DND-41 (cell line): ENCODE measurements around the gene NPEPL1.

Source experiments
- ATAC-seq: fragments of 200-7000 bp; cut with Tn5 transposase; 3 replicates; pipeline ENCODE4 v1.9.1; 2021; ENCODE audit warnings: low read depth; ENCODE audit not compliant: insufficient read depth
- DNase-seq: peaks from one replicate; pipeline ENCODE4 v3.0.0-alpha.2; 2020
- H2AFZ ChIP-seq: 2 replicates; pipeline ENCODE4 v1.6.0; 2012; ENCODE audit warnings: low read depth, low read length
- H3K27ac ChIP-seq: 2 replicates; pipeline ENCODE4 v1.5.1; 2012; ENCODE audit warnings: low read length, inconsistent platforms
- H3K27me3 ChIP-seq: fragments of 200-600 bp; sonication (generic); 2 replicates; pipeline ENCODE4 v1.6.0; 2012; ENCODE audit warnings: low read length, mild to moderate bottlenecking, inconsistent platforms; ENCODE audit not compliant: insufficient read depth, poor library complexity
- H3K36me3 ChIP-seq: 2 replicates; pipeline ENCODE4 v1.5.1; 2012; ENCODE audit warnings: low read length, inconsistent platforms; ENCODE audit not compliant: insufficient read depth
- H3K4me1 ChIP-seq: 2 replicates; pipeline ENCODE4 v1.5.1; 2012; ENCODE audit warnings: mild to moderate bottlenecking, low read length; ENCODE audit not compliant: insufficient read depth
- H3K4me2 ChIP-seq: 2 replicates; pipeline ENCODE4 v1.6.0; 2012; ENCODE audit warnings: mild to moderate bottlenecking, moderate library complexity, low read length, inconsistent platforms; ENCODE audit not compliant: insufficient read depth
- H3K4me3 ChIP-seq, 2 experiments: fragments of 200-600 bp in 1 of 2; shearing (Covaris generic) in 1 of 2; 2 replicates each; pipeline ENCODE4 v1.5.1; 2012 to 2016; ENCODE audit warnings: inconsistent platforms in 2 of 2, low read length in 2 of 2, mild to moderate bottlenecking in 2 of 2, low read depth in 1 of 2, moderate library complexity in 1 of 2
- H3K79me2 ChIP-seq: 2 replicates; pipeline ENCODE4 v1.6.0; 2012; ENCODE audit warnings: low read length, inconsistent platforms; ENCODE audit not compliant: insufficient read depth
- H3K9ac ChIP-seq: 2 replicates; pipeline ENCODE4 v1.6.0; 2012; ENCODE audit warnings: low read depth, mild to moderate bottlenecking, inconsistent platforms, low read length, moderate library complexity
- H3K9me3 ChIP-seq: 2 replicates; pipeline ENCODE4 v1.5.1; 2012; ENCODE audit warnings: low read length, moderate library complexity, mild to moderate bottlenecking, inconsistent platforms; ENCODE audit not compliant: insufficient read depth, severe bottlenecking
- H4K20me1 ChIP-seq: 2 replicates; pipeline ENCODE4 v1.6.0; 2012; ENCODE audit warnings: low read length; ENCODE audit not compliant: insufficient read depth
- EZH2 ChIP-seq: IDR thresholded peaks from 3 replicates; pipeline ENCODE4 v1.6.1; 2012; ENCODE audit warnings: borderline replicate concordance, low read depth, mild to moderate bottlenecking, moderate library complexity, low read length, inconsistent platforms; ENCODE audit not compliant: severe bottlenecking
- TF ChIP-seq, protein P1 (sequence below): IDR thresholded peaks from 2 replicates; pipeline ENCODE4 v1.5.1; 2012; ENCODE audit warnings: borderline replicate concordance, low read length, moderate library complexity, mild to moderate bottlenecking; ENCODE audit not compliant: poor library complexity, severe bottlenecking; ENCODE audit errors: extremely low read depth

Gene NPEPL1

GRCh38 chr20:58744836-58745235 lies 52.2 kb downstream of the NPEPL1 start:
- Histone ChIP-seq H3K27ac (no peak overlapping the region), H3K9me3 (peaks cover 3% of the 10 kb centered on the region), H3K4me1 (no peaks in the 10 kb centered on the region), H3K9ac (no peak overlapping the region), H3K36me3 (no peaks in the 10 kb centered on the region), H4K20me1 (no peaks in the 10 kb centered on the region; the same call in 1 of the 2 replicates), H3K4me2 (no peak overlapping the region), H3K4me3 (no peak overlapping the region), H3K79me2 (no peaks in the 10 kb centered on the region), H3K27me3 (peaks cover 10% of the 10 kb centered on the region), H2AFZ (no peak overlapping the region)
- no peak for TF ChIP-seq EZH2
- TF ChIP-seq, protein P1, sequence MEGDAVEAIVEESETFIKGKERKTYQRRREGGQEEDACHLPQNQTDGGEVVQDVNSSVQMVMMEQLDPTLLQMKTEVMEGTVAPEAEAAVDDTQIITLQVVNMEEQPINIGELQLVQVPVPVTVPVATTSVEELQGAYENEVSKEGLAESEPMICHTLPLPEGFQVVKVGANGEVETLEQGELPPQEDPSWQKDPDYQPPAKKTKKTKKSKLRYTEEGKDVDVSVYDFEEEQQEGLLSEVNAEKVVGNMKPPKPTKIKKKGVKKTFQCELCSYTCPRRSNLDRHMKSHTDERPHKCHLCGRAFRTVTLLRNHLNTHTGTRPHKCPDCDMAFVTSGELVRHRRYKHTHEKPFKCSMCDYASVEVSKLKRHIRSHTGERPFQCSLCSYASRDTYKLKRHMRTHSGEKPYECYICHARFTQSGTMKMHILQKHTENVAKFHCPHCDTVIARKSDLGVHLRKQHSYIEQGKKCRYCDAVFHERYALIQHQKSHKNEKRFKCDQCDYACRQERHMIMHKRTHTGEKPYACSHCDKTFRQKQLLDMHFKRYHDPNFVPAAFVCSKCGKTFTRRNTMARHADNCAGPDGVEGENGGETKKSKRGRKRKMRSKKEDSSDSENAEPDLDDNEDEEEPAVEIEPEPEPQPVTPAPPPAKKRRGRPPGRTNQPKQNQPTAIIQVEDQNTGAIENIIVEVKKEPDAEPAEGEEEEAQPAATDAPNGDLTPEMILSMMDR = no peak
- ATAC-seq = no peak
- DNase-seq = no peak

DNA sequence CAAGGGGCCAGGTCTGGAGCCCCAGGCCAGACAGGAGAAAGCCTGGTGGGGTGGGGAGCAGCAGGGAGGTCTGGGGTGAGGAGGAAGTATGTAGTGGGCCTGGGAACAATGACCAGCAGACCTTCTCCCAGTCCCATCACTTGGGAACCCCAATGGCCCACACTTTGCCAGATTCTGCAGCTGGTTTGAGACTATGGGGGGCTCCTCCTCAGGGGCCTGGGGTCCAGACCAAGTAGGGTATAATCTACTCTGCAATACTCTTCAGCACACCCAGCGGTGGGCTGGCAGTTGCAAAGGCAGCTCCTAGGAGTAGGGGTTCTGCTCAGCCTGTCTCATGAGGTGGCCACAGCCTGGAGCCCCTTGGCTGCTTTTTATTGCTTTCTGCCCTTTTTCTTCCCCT lies 52.8 kb downstream of the NPEPL1 start:
- no peak overlapping the region for H3K9ac ChIP-seq
- no peak overlapping the region for H3K4me2 ChIP-seq
- DNase-seq (no peak), ATAC-seq (no peak)
- peaks cover 3% of the 10 kb centered on the region for H3K9me3 ChIP-seq
- H3K79me2 ChIP-seq = no peaks in the 10 kb centered on the region
- H3K4me3 ChIP-seq = no peak overlapping the region
- no peak overlapping the region for H2AFZ ChIP-seq
- H3K4me1 ChIP-seq = no peaks in the 10 kb centered on the region
- H3K36me3 ChIP-seq = no peaks in the 10 kb centered on the region
- no peaks in the 10 kb centered on the region; the same call in 1 of the 2 replicates for H4K20me1 ChIP-seq
- TF ChIP-seq EZH2 = no peak
- TF ChIP-seq, protein P1 = no peak
- peaks cover 13% of the 10 kb centered on the region for H3K27me3 ChIP-seq
- H3K27ac ChIP-seq = no peak overlapping the region

- Histone ChIP-seq H3K27ac (no peak overlapping the region), H3K4me1 (no peaks in the 10 kb centered on the region), H3K4me2 (no peak overlapping the region), H4K20me1 (no peaks in the 10 kb centered on the region), H3K36me3 (no peaks in the 10 kb centered on the region), H3K9ac (no peak overlapping the region), H3K4me3 (no peak overlapping the region), H3K9me3 (peaks cover 3% of the 10 kb centered on the region), H3K27me3 (peaks cover 15% of the 10 kb centered on the region), H3K79me2 (no peaks in the 10 kb centered on the region), H2AFZ (no peak overlapping the region)
- DNase-seq = no peak
- TF ChIP-seq, protein P1 = no peak
- TF ChIP-seq EZH2 = no peak
- no peak for ATAC-seq
Observed at GRCh38 chr20:58746620-58747019, 54.0 kb downstream of the NPEPL1 start.

- peaks cover 15% of the 10 kb centered on the region for H3K27me3 ChIP-seq
- no peak overlapping the region for H3K4me2 ChIP-seq
- H3K9me3 ChIP-seq = peaks cover 3% of the 10 kb centered on the region
- no peak for DNase-seq
- H3K27ac ChIP-seq = no peak overlapping the region
- H3K9ac ChIP-seq = no peak overlapping the region
- TF ChIP-seq EZH2 = no peak
- TF ChIP-seq, protein P1 = no peak
- H3K36me3 ChIP-seq = no peaks in the 10 kb centered on the region
- no peaks in the 10 kb centered on the region for H3K4me1 ChIP-seq
- H3K79me2 ChIP-seq = no peaks in the 10 kb centered on the region
- ATAC-seq = no peak
- no peak overlapping the region for H2AFZ ChIP-seq
- H4K20me1 ChIP-seq = no peaks in the 10 kb centered on the region
- no peak overlapping the region for H3K4me3 ChIP-seq
Observed at GRCh38 chr20:58747211-58747610, 54.6 kb downstream of the NPEPL1 start.
